NCI-H2029 treated with DMSO at 0.1 percent for 48 hours (cell line): ENCODE measurements around the gene TPT1.
"Not testable (repeated sequence)": the region's sequence is repeated elsewhere in the genome, so short reads cannot be mapped to it uniquely, and the experiment has no call there.

Experiments
- DNase-seq: peaks from one replicate; lab custom pipeline; 2025; lab: John Stamatoyannopoulos, UW

The TPT1 gene

GRCh38 chr13:45367358-45367757 lies 26.4 kb upstream of the TPT1 start:
- no peak for DNase-seq

GRCh38 chr13:45365558-45365885 lies 24.5 kb upstream of the TPT1 start:
- DNase-seq: no peak

DNA sequence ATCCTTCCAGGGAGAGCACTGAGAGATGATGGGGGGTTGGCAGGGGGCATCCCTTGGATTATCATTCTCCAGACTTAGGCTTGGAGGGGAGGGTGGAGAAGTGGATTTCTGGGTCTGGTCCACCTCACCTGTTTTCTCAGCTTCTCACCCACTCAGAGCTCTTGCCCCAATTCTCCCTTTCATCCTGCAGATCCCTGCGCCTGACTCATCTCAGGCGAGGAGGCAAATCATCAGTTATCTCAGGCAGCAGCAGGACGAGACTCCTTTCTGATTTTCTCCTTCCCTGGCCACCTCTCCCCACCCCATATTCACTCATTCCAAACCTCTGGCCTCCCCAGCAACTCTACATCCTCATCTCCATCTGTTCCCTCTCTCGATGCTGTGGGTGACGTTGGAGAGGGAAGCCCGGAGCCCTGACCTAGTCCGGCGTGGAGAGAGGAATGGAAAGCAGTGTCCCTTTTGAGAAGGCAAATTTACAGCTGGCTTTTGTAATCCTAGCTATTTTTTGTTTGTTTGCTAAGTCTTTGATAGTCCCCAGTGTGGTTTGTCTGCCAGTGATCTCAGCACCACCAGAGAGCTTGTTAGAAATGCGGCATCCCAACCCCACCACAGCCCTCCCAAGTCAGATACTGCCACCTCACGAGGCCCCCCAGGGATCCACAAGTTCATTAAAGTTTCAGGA lies 24.0 kb upstream of the TPT1 start:
- no peak for DNase-seq

DNA sequence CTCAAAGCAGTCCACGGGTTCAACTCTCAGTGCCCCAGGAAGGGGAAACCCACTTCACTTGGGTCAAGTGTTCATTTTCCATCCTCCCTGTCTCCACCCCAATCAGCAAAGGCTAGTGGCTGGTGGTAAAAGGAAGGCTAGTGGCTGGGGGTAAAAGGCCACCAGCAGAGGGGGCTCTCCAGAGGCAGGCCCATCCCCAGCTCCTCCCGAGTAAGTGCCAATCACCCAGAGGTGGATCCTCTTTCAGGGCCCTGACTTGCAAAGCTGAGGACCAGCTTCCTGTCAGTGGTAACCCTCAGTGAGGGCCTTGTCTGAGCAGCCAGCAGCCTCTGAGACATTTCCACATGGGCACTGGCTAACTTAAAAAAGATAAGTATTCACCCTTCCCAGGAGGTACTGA lies 22.0 kb upstream of the TPT1 start:
- no peak for DNase-seq

DNA sequence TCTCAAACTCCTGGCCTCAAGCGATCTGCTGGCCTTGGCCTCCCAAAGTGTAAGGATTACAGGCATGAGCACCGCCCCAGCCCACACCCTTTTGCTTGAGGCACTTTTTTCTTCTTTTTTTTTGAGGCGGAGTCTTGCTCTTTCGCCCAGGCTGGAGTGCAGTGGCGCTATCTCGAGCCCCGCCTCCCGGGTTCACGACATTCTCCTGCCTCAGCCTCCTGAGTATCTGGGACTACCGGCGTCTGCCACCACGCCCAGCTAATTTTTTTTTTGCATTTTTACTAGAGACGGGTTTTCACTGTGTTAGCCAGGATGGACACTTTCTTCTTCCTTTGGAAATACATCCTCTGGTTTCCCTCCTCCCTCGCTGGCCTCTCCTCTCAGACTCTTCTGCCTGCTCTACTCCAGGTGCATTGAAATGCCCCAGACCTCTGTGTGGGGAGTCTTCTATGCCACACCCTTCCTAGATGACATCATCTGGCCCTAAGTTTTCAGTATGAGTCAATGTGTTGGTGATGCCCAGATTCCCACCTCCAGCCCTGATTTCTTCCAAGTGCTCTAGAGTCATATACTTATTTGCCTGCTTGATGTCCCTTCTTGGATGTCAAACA lies 20.7 kb upstream of the TPT1 start:
- DNase-seq: no peak

GRCh38 chr13:45356966-45357672 lies 16.1 kb upstream of the TPT1 start:
- no peak for DNase-seq

GRCh38 chr13:45353895-45354294 lies 12.9 kb upstream of the TPT1 start:
- no peak for DNase-seq

DNA sequence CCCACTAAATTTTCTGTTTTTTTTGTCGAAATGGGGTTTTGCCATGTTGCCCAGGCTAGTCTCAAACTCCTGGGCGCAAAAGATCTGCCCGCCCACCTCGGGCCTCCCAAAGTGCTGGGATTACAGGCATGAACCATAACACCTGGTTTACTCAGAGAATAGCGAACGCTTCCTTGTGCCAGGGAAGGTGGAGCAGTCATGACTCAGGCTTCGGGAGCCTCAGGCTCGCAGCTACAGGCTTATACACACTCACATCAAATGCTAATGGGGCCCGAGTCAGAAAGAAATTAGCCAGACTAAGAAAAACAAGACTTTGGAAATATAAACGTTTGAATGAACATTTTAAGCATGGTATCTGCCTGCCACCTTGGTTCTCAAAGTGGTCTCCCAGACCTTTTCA lies 11.0 kb upstream of the TPT1 start:
- no peak for DNase-seq

GRCh38 chr13:45350152-45350551 lies 9.2 kb upstream of the TPT1 start:
- no peak for DNase-seq

DNA sequence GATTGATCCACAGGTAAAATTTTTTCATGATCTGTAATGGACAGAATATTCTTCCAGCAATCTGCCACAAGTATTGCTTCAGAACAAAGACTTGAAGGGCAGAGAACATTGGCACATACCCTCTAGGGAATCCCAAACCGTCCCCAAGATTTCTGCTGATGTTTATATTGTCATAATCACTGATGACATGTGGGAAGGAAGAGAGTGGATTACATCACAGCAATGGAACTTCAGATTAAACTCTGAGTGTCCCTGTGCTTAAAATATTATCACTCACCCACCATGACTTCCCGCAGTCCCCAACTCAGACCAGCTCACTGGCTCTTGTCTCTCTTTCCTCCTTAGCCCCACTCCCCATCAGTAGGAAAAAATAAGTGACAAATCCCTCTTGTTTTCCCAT lies 8.5 kb upstream of the TPT1 start:
- no peak for DNase-seq

GRCh38 chr13:45344064-45344463 lies 3.1 kb upstream of the TPT1 start:
- not testable (repeated sequence) for DNase-seq

GRCh38 chr13:45343102-45343501 lies 2.1 kb upstream of the TPT1 start:
- not testable (repeated sequence) for DNase-seq

DNA sequence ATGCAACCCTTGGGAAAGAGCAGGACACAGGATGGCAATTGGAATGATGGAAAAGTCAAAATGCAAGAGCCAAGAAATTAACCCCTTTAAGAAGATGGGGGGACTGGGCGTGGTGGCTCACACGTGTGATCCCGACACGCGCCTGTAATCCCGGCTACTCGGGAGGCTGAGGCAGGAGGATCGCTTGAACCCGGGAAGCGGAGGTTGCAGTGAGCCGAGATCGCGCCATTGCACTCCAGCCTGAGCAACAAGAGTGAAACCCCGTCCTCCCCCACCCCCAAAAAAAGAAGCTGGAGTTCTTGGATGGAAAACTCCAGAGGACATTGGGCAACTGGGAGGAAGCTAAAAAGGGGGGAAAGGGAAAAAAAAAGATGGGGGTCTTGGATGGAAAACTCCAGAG lies 1.7 kb upstream of the TPT1 start:
- DNase-seq: not testable (repeated sequence)

GRCh38 chr13:45341799-45342500 lies 967 bp upstream of the TPT1 start:
- no peak for DNase-seq

DNA sequence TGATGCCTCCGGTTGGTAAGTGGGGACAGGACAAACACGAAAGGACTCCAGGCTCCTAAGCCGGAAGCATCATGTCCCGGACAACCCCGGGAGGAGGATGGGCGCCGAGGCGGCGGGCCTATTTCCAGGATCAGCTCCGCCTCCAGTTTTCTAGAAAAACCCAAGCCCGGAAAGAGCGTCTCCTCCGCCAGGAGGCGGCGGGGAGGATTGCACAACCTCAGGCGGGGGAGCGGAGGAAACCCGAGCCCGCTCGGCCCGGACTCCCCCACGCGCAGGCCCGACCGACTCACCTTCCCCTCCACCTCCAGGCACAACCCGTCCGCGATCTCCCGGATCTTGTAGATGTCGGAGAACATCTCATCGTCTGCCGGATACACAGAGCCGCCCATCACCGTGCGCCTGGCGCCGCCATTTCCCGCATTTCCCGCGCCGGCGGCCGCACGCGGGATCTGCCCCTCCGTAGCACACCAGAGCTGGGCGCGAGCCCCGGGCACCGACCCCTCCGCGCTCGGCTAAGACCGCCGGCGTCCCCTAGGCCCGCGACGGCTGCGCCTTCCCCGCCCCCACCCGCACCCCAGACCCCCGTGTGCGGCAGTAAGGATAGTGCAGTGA lies 455 bp downstream of the TPT1 start:
- peak; percentile 16 for DNase-seq

DNA sequence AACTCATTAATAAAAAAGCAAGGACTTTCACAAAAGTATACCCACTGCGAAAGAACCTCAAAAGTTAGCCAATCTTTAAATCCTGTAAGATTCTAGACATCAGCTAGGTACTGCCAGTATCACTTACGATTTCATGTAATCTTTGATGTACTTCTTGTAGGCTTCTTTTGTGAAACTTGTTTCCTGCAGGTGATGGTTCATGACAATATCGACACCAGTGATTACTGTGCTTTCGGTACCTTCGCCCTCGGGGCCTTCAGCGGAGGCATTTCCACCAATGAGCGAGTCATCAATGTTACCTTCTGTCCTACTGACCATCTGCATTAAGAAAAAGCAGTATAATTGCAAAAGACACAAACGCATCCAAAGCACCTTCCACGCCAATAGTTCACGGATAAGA lies 1.1 kb downstream of the TPT1 start:
- no peak for DNase-seq

- no peak for DNase-seq
Observed at GRCh38 chr13:45339399-45339798, 1.6 kb downstream of the TPT1 start.

- no peak for DNase-seq
Observed at GRCh38 chr13:45337803-45338202, 3.2 kb downstream of the TPT1 start.

GRCh38 chr13:45337395-45337794 lies 3.6 kb downstream of the TPT1 start:
- DNase-seq: no peak

DNA sequence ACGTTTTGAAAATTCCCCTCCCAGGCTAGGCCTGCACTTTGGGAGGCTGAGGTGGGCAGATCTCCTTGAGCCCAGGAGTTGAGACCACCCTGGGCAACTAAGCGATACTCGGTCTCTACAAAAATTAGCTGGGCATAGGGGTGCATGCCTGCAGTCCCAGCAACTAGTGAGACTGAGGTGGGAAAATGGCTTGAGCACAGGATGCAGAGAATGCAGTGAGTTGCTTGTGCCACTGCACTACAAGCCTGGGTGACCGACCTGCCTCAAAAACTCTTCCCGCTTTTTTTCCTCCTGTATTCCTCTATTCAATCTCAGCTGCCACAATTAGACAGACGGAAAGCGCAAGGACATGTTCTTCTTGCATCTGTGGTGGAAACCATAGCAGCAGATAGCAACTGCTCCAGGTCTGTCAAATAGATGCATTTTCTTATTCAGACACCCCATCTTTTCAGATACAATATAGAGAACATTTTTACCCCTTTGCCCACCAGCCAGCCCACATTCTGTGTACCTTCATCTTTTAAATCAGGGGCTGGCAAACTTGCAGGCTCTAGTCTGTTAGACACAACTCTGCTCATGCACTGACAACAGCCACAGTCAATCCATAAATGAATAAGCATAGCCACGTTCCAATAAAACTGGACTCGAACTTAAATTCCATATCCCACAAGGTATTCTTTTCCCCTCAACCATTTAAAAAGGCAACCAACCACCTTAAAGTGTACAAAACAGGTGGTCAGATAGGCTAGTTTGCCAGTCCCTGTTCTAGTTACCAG lies 4.8 kb downstream of the TPT1 start:
- no peak for DNase-seq

DNA sequence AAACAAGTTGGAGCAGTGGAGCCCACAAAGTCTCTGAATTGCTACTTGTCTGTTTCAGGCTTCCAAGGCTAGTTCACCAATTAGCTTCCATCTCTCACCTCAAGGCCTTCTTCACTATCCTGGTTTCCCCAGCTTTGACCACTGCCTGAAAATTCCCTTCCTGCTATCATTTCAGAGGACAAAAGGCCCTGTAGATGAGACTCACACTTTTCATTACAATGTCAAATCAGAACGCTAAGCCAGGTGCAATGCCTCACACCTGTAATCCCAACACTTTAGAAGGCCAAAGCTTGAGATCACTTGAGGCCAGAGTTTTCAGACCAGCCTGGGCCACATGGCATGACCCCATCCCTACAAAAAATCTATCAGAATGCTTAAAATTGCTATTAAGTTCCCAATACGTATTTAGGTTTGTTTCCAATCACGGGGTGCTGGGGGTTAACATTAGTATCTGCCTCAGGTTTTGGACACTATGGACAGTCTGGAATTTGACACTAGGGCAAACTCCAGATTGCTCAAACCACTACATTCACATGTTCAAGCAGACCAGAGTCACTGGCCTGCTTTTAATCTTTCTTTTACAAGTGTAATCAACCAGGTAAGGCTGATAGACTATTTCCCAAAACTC lies 5.5 kb downstream of the TPT1 start:
- no peak for DNase-seq
